K562 (cell line): Measurements from ENCODE around the gene RORC. TPM values are rescaled to one million over a fixed set of nuclear protein-coding genes. Genes with fewer than 3 reads are reported as not detected.

Experiments
- ARNT ChIP-seq, 2 experiments: fragments of 450-650 bp; IDR thresholded peaks; 2 replicates each; pipeline ENCODE4 v1.6.1; 2016; ENCODE audit warnings: mild to moderate bottlenecking in 1 of 2
- CBFA2T2 ChIP-seq: fragments of 450-650 bp; conservative IDR thresholded peaks from 2 replicates; pipeline ENCODE4 v1.6.1; 2017; ENCODE audit warnings: mild to moderate bottlenecking
- ELF1 ChIP-seq: fragments of 200-800 bp; sonication (Bioruptor generic); IDR thresholded peaks from 2 replicates; pipeline ENCODE4 v1.6.1; 2016; ENCODE audit warnings: missing genetic modification characterization, missing compliant biosample characterization
- KLF1 ChIP-seq: fragments of 450-650 bp; IDR thresholded peaks from 2 replicates; pipeline ENCODE4 v1.6.1; 2016; ENCODE audit warnings: missing genetic modification characterization, missing compliant biosample characterization
- RBM39 ChIP-seq: fragments of 200-400 bp; formaldehyde crosslinking; optimal IDR thresholded peaks from 2 replicates; pipeline ENCODE3; 2018; ENCODE audit warnings: low read depth, low read length
- TEAD1 ChIP-seq, 2 experiments: fragments of 450-650 bp in 1 of 2; sonication (generic) in 1 of 2; formaldehyde crosslinking; IDR thresholded peaks; 2 replicates each; pipeline versions ENCODE4 v1.4.0 to v1.8.0; 2020 to 2022; ENCODE audit warnings: mild to moderate bottlenecking in 2 of 2, missing genetic modification reagents in 1 of 2
- ZBTB49 ChIP-seq: sonication (generic); formaldehyde crosslinking; IDR thresholded peaks from 2 replicates; pipeline ENCODE4 v1.8.0; 2022; ENCODE audit warnings: missing genetic modification reagents, mild to moderate bottlenecking, borderline replicate concordance
- ZNF583 ChIP-seq: fragments of 250-450 bp; sonication (Bioruptor Pico); IDR thresholded peaks from 2 replicates; pipeline ENCODE4 v1.4.0; 2020
- ZNF584 ChIP-seq: fragments of 200-800 bp; sonication (Bioruptor generic); IDR thresholded peaks from 2 replicates; pipeline ENCODE4 v1.6.1; 2016; ENCODE audit warnings: low read depth, mild to moderate bottlenecking, missing genetic modification characterization, missing compliant biosample characterization
- polyA plus RNA-seq, 8 experiments: library from polyadenylated mRNA; depleted of rRNA in 4 of 8; stranded (reverse) in 5 of 8; unstranded in 3 of 8; fragments of >200 nt; fragmentation: Nextera tagmentation in 2 of 8; fragmentation: Illumina TruSeq in 1 of 8; extraction: Ambion mirVana in 2 of 8; extraction: Trizol in 1 of 8; gene quantifications; 2 replicates each; pipeline versions ENCODE4 v1.2.1 to v1.2.3, GENCODE V29; 2011 to 2014; ENCODE audit warnings: inconsistent platforms in 1 of 8, missing spikeins in 1 of 8
- total RNA-seq, 7 experiments: library from RNA; depleted of rRNA in 6 of 7; stranded (reverse); fragments of >200 nt in 6 of 7; fragmentation: Illumina TruSeq in 2 of 7; extraction: Trizol in 2 of 7; gene quantifications; 2 replicates each; pipeline versions ENCODE4 v1.2.1 to v1.2.3, GENCODE V29; 2011 to 2021; ENCODE audit warnings: low replicate concordance in 1 of 7
- TF ChIP-seq, protein P1 (sequence below): sonication (generic); formaldehyde crosslinking; IDR thresholded peaks from 2 replicates; pipeline ENCODE4 v1.9.0; 2022; ENCODE audit warnings: mild to moderate bottlenecking, missing genetic modification reagents

The RORC gene
- total and polyA plus RNA-seq, 9 of the 15 experiments (the other 6 are each of a cell fraction or from before 2014, with no cell fraction given) = not detected

- TF ChIP-seq ZBTB49 (CRISPR knock-in tag) = no peak
- no peak for TF ChIP-seq ZNF583
- no peak for TF ChIP-seq ELF1 (tag)
- no peak for TF ChIP-seq CBFA2T2
- no peak for TF ChIP-seq ARNT (IDR thresholded peaks at IDR 0.05)
- no peak for TF ChIP-seq ZNF584 (CRISPR knock-in tag)
- no peak for TF ChIP-seq KLF1 (tag)
- TF ChIP-seq TEAD1 (CRISPR knock-in tag; IDR thresholded peaks at IDR 0.05) = no peak
- no peak for TF ChIP-seq RBM39
- TF ChIP-seq, protein P1, sequence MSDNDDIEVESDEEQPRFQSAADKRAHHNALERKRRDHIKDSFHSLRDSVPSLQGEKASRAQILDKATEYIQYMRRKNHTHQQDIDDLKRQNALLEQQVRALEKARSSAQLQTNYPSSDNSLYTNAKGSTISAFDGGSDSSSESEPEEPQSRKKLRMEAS (CRISPR knock-in tag) = no peak
Measured at GRCh38 chr1:151830055-151830454, 1.5 kb downstream of the RORC start (continued).
